AG09319 (cell line): ENCODE data around the gene C1orf198.

Experiments
- DNase-seq: peaks from one replicate; pipeline ENCODE4 v3.0.0-alpha.2; 2010; ENCODE audit warnings: low read depth; ENCODE audit errors: extremely low read depth
- TF ChIP-seq, protein P1 (sequence below): IDR thresholded peaks from 2 replicates; pipeline ENCODE4 v1.5.1; 2011; ENCODE audit warnings: low read depth, mild to moderate bottlenecking, inconsistent platforms, low read length, moderate library complexity

Gene C1orf198, protein sequence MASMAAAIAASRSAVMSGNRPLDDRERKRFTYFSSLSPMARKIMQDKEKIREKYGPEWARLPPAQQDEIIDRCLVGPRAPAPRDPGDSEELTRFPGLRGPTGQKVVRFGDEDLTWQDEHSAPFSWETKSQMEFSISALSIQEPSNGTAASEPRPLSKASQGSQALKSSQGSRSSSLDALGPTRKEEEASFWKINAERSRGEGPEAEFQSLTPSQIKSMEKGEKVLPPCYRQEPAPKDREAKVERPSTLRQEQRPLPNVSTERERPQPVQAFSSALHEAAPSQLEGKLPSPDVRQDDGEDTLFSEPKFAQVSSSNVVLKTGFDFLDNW

DNA sequence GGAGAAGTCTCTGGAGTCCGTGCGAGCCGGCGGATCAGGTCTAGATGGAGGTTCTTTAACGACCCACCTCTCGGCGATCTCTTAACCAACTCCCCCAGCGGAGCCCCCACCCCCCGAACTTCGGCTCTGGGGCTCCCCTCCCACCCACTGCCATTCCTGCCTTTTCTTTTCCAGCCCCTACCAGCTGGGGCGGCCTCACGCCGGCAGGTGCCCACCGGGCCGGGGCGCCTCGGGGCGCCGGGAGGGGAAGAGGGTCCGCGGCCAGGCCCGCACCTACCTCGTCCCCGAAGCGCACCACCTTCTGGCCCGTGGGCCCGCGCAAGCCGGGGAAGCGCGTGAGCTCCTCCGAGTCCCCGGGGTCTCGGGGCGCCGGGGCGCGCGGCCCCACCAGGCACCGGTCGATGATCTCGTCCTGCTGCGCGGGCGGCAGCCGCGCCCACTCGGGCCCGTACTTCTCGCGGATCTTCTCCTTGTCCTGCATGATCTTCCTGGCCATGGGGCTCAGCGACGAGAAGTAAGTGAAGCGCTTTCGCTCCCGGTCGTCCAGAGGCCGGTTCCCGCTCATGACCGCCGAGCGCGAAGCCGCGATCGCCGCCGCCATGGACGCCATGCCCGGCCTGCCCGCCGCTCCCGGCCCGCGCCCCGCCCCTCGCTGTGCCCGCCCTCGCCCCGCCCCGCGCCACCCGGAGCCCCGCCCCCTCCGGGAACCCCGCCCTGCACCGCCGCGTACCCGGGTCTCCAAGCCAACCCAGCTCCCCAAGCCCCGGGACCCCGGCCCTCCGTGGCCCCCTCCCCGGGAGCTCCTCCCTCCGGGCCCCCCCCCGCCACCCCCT, at the start of gene C1orf198:
C1orf198 (minus strand) TSS at position 619 of the 833 bp plus-strand sequence; CDS start at position 610, 9 bp downstream.
- no peak for DNase-seq
- TF ChIP-seq, protein P1, sequence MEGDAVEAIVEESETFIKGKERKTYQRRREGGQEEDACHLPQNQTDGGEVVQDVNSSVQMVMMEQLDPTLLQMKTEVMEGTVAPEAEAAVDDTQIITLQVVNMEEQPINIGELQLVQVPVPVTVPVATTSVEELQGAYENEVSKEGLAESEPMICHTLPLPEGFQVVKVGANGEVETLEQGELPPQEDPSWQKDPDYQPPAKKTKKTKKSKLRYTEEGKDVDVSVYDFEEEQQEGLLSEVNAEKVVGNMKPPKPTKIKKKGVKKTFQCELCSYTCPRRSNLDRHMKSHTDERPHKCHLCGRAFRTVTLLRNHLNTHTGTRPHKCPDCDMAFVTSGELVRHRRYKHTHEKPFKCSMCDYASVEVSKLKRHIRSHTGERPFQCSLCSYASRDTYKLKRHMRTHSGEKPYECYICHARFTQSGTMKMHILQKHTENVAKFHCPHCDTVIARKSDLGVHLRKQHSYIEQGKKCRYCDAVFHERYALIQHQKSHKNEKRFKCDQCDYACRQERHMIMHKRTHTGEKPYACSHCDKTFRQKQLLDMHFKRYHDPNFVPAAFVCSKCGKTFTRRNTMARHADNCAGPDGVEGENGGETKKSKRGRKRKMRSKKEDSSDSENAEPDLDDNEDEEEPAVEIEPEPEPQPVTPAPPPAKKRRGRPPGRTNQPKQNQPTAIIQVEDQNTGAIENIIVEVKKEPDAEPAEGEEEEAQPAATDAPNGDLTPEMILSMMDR = no peak

DNA sequence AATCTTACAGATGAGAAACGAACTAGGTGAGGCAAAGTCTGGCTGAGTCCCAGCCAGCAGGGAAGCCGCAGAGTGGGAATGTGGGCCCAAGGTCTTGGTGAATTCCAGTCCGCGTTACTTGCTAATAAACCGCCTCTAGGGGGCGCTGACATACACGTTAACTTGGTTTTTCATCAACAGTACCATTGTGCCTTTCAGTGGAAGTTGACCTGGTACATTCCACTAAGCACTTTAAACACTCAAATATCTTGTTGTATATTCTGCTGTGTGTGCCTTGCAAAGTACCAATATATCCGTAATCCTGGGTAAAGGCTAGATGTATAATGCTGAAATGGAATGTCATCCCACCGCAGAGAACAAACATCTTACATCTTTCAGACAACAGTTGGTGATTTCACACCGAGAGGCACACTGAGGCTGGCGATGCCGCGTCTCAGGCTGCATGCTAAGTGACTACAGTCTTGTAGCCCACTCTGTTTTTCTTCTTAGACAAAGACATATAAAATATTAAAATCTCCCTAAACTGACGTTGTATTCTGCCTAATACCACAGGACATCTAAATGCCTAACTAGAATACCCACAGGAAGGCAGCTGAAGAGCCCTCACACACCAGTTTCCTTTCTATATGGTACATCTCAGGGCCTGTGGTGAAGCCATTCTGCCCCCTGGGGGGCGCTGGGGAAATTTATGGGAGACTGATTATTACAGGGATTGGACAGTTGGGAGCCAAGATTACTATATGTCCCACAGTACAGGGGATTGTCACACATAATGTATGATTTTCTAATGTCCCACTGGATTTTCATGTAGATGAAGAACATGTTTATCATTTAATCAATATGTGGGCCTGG, 49.2 kb upstream of the C1orf198 start:
- DNase-seq = peak; percentile 24
- TF ChIP-seq, protein P1 = peak; percentile 76

DNA sequence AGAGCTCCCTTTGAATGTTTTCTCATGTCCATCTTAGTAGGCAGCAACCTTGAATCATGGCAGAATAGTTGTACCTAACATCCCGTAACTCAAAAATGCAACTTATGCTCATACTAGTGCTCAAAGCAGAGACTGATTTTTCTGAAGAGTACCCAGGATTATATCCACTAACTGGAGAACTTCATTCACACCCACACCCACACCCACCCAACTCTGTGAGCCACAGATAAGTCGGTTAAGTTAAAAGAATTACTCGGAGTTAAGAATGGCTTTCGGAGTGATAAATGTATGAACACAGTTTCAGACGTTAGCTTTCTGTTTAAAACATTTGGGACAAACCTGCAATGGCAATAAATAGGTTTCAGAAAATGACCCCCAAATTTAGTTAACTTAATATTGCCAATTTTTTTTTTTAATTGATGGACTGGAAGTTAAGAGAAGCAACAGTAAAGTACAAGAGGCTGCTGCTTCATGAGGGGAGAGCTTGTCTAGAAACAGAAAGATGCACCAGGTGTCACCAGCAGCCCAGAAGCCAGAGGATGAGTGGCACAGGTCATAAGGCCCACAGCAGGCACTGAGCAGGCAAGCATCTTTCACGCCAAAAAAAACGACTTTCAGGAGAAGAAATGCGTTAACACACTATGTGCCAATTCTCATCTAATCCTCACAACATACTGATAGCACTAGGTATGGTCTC, 48.4 kb upstream of the C1orf198 start:
- TF ChIP-seq, protein P1 = no peak

DNA sequence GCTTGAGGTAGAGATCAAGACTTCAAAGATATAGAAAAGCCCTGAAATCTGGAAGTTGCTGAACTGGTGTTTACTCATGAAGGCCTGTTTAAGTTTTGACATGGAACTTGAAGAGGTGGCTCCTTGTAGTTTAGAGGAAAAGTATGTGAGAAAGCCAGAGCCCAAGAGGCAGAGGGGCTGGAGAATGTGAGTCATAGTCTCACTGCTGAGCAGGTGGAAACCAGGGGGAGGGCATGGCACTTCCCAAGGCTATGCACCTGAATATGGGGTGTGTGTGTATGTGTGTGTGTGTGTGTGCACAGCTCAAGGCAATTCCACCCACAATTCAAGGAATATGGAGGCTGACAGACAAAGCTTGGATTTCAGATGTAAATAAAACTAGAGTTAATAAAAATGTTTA, 46.8 kb upstream of the C1orf198 start:
- DNase-seq = no peak
- TF ChIP-seq, protein P1 = no peak

More for the DNA sequence above, 48.4 kb upstream of the C1orf198 start:
- no peak for DNase-seq

DNA sequence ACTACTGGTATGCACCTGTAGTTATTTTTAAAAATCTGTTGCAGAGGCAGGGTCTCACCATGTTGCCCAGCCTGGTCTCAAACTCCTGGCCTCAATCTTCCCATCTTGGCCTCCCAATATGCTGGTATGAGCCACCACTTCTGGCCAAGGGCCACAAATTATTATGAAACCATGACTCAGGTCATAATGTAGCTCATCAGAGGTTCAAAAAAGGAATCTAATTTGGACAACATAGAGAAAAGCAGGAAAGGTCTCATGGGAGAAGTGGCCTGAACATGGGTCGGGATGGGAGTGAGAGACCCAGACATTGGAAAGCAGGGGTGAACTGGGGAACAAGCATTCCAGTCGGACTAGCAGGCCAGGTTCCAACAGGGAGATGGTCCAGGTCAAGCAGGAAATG, 45.2 kb upstream of the C1orf198 start:
- no peak for DNase-seq
- TF ChIP-seq, protein P1 = no peak

DNA sequence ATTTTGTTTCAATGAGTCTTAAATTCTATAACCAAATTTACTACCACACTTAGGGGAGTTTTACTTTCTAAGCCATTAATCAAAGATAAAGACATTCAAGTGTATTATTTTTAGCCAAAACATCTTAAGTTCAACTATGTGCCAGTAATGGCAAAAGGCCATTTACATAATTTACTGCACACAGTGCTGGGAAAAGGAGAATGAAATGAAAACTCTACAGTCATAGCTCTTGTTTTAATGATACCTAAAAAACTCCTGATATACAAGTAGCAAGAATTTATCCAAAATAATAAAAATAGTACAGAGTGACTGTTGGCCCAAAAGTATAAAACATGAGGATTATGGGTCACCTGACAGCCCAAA, 42.4 kb upstream of the C1orf198 start:
- DNase-seq = no peak

More for the DNA sequence above, 42.4 kb upstream of the C1orf198 start:
- TF ChIP-seq, protein P1 = no peak
